GM23338 (cell line): Measurements from ENCODE around the gene ZMYND8. TPM values are rescaled to one million over a fixed set of nuclear protein-coding genes. Genes with fewer than 3 reads are reported as not detected.
"Not testable (repeated sequence)": the region's sequence is repeated elsewhere in the genome, so short reads cannot be mapped to it uniquely, and the experiment has no call there.

Experiments
- ATAC-seq: fragments of 200-7000 bp; cut with Tn5 transposase; 3 replicates; pipeline ENCODE4 v1.9.1; 2020
- DNase-seq: peaks from one replicate; pipeline ENCODE4 v3.0.0-alpha.2; 2015; ENCODE audit warnings: low spot score
- H2AFZ ChIP-seq: fragments of 200-600 bp; sonication (generic); 2 replicates; pipeline ENCODE4 v1.8.0; 2016; ENCODE audit warnings: antibody characterized with exemption, mild to moderate bottlenecking, moderate library complexity
- H3F3A ChIP-seq: fragments of 200-600 bp; sonication (generic); replicated peaks from 2 replicates; pipeline ENCODE4 v1.8.0; 2017; ENCODE audit warnings: antibody characterized with exemption, mixed run types, low read depth
- H3K27ac ChIP-seq: fragments of 200-600 bp; sonication (generic); 2 replicates; pipeline ENCODE4 v1.6.1; 2016; ENCODE audit warnings: low read depth
- H3K27me3 ChIP-seq: fragments of 200-600 bp; sonication (generic); 2 replicates; pipeline ENCODE4 v1.8.0; 2016; ENCODE audit warnings: mild to moderate bottlenecking, mixed run types, moderate library complexity; ENCODE audit not compliant: insufficient read depth
- H3K36me3 ChIP-seq: fragments of 200-600 bp; sonication (generic); 2 replicates; pipeline ENCODE4 v1.8.0; 2016; ENCODE audit warnings: mild to moderate bottlenecking; ENCODE audit not compliant: insufficient read depth
- H3K4me1 ChIP-seq: fragments of 200-600 bp; sonication (generic); 2 replicates; pipeline ENCODE4 v1.8.0; 2016; ENCODE audit warnings: mild to moderate bottlenecking, moderate library complexity; ENCODE audit not compliant: insufficient read depth
- H3K4me2 ChIP-seq: fragments of 200-600 bp; sonication (generic); 2 replicates; pipeline ENCODE4 v1.7.1; 2017; ENCODE audit warnings: mixed run types
- H3K4me3 ChIP-seq: fragments of 200-600 bp; sonication (generic); 2 replicates; pipeline ENCODE4 v1.6.1; 2016; ENCODE audit warnings: mixed run types
- H3K79me2 ChIP-seq: fragments of 200-600 bp; sonication (generic); replicated peaks from 2 replicates; pipeline ENCODE4 v1.8.0; 2017; ENCODE audit warnings: mild to moderate bottlenecking; ENCODE audit not compliant: insufficient read depth
- H3K9me2 ChIP-seq: fragments of 200-600 bp; sonication (generic); 2 replicates; pipeline ENCODE4 v1.8.0; 2017; ENCODE audit not compliant: insufficient read depth
- H4K20me1 ChIP-seq: fragments of 200-600 bp; sonication (generic); replicated peaks from 2 replicates; pipeline ENCODE4 v1.8.0; 2017; ENCODE audit warnings: mild to moderate bottlenecking; ENCODE audit not compliant: insufficient read depth
- H3K27ac Mint-ChIP-seq: 2 replicates; pipeline ENCODE4 v1.8.0; 2020; ENCODE audit warnings: inconsistent platforms, mild to moderate bottlenecking, moderate library complexity, mixed read lengths
- H3K27me3 Mint-ChIP-seq: 3 replicates; pipeline ENCODE4 v1.8.0; 2022; ENCODE audit warnings: low read depth, mild to moderate bottlenecking, moderate library complexity, mixed read lengths, inconsistent platforms; ENCODE audit not compliant: insufficient read depth, poor library complexity
- H3K36me3 Mint-ChIP-seq: 3 replicates; pipeline ENCODE4 v1.8.0; 2021; ENCODE audit warnings: low read depth, mild to moderate bottlenecking, inconsistent platforms, moderate library complexity, mixed read lengths
- H3K4me1 Mint-ChIP-seq: 3 replicates; pipeline ENCODE4 v1.8.0; 2020; ENCODE audit warnings: mild to moderate bottlenecking, inconsistent platforms, mixed read lengths
- H3K4me3 Mint-ChIP-seq: 3 replicates; pipeline ENCODE4 v1.8.0; 2021; ENCODE audit warnings: moderate library complexity, mild to moderate bottlenecking, inconsistent platforms, mixed read lengths
- H3K9me3 Mint-ChIP-seq: 3 replicates; pipeline ENCODE4 v1.8.0; 2020; ENCODE audit warnings: moderate library complexity, mild to moderate bottlenecking, inconsistent platforms, mixed read lengths
- CTCF ChIP-seq, 2 experiments: fragments of 200-600 bp in 1 of 2; sonication (generic) in 1 of 2; conservative IDR thresholded peaks; 2 replicates each; pipeline versions ENCODE4 v1.5.1 to v1.6.1; 2016 to 2017; ENCODE audit warnings: antibody characterized with exemption in 2 of 2, low read depth in 2 of 2, mild to moderate bottlenecking in 2 of 2, moderate library complexity in 1 of 2
- EZH2 ChIP-seq: fragments of 200-600 bp; sonication (generic); IDR thresholded peaks from one replicate; pipeline ENCODE4 v1.8.0; 2017; ENCODE audit warnings: antibody characterized with exemption, mild to moderate bottlenecking, low read depth; ENCODE audit not compliant: unreplicated experiment
- JUNB ChIP-seq: IDR thresholded peaks from one replicate; pipeline ENCODE4 v1.6.1; 2016; ENCODE audit warnings: antibody characterized with exemption; ENCODE audit not compliant: unreplicated experiment
- STAT1 ChIP-seq: IDR thresholded peaks from one replicate; pipeline ENCODE4 v1.6.1; 2016; ENCODE audit warnings: antibody characterized with exemption; ENCODE audit not compliant: unreplicated experiment
- ZNF114 ChIP-seq: fragments of 250-450 bp; sonication (Bioruptor Pico); IDR thresholded peaks from 2 replicates; pipeline ENCODE4 v1.5.0; 2020; ENCODE audit warnings: mild to moderate bottlenecking, moderate library complexity
- polyA plus RNA-seq: library from polyadenylated mRNA; unstranded; fragments of >200 nt; fragmentation: Nextera tagmentation; extraction: Ambion mirVana; gene quantifications from 2 replicates; pipeline ENCODE4 v1.2.1, GENCODE V29; 2016
- total RNA-seq: library from RNA; depleted of rRNA; stranded (reverse); fragments of >200 nt; shearing (Covaris generic); gene quantifications from 2 replicates; pipeline ENCODE4 v1.2.3, GENCODE V29; 2014
- TF ChIP-seq, protein P1 (sequence below): IDR thresholded peaks from one replicate; pipeline ENCODE4 v1.6.1; 2018; ENCODE audit warnings: antibody characterized with exemption; ENCODE audit not compliant: unreplicated experiment
- TF ChIP-seq, protein P2 (sequence below): fragments of 250-450 bp; sonication (Bioruptor Pico); IDR thresholded peaks from 2 replicates; pipeline ENCODE4 v1.5.0; 2020; ENCODE audit warnings: mild to moderate bottlenecking, moderate library complexity
- TF ChIP-seq, protein P3 (sequence below): IDR thresholded peaks from 2 replicates; pipeline ENCODE4 v1.6.1; 2016; ENCODE audit warnings: antibody characterized with exemption

ZMYND8 gene
- total and polyA plus RNA-seq, 2 experiments from 2014 or later, result 70.9 to 128 TPM

DNA sequence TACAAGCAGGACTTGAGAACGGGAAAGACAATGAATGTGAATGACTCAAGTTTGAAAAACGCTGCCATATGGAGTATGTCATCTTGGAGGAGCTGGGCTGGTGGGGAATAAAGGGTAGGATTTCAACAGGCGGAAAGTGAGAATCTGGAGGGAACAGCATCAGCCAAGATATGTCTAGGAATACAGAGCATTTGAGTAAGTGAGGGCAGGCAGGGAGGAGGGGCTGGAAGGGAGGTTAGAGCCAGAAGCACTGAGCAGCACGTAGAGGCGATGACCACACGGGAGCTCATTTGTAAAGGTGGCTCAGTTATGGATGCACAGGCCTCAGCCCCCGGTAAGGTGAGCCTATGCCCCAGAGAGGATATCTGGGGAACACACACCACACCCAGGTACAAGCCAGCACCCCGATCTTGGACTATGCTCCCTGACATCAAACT lies 115.1 kb downstream of the ZMYND8 start:
- peaks cover 73% of the 10 kb centered on the region for H3K79me2 ChIP-seq
- H3K27ac ChIP-seq, result 0 out of 2 replicates have a peak overlapping the region, but pooled peaks have one; percentile 45
- H3K36me3 Mint-ChIP-seq, result peaks cover 85% of the 10 kb centered on the region
- H3K4me1 Mint-ChIP-seq, result peaks cover 9% of the 10 kb centered on the region
- H3K4me1 ChIP-seq, result no peaks in the 10 kb centered on the region
- H2AFZ ChIP-seq, result no peak overlapping the region
- H3K9me2 ChIP-seq, result no peaks in the 10 kb centered on the region
- H3K4me2 ChIP-seq, result no peak overlapping the region
- TF ChIP-seq, protein P1, sequence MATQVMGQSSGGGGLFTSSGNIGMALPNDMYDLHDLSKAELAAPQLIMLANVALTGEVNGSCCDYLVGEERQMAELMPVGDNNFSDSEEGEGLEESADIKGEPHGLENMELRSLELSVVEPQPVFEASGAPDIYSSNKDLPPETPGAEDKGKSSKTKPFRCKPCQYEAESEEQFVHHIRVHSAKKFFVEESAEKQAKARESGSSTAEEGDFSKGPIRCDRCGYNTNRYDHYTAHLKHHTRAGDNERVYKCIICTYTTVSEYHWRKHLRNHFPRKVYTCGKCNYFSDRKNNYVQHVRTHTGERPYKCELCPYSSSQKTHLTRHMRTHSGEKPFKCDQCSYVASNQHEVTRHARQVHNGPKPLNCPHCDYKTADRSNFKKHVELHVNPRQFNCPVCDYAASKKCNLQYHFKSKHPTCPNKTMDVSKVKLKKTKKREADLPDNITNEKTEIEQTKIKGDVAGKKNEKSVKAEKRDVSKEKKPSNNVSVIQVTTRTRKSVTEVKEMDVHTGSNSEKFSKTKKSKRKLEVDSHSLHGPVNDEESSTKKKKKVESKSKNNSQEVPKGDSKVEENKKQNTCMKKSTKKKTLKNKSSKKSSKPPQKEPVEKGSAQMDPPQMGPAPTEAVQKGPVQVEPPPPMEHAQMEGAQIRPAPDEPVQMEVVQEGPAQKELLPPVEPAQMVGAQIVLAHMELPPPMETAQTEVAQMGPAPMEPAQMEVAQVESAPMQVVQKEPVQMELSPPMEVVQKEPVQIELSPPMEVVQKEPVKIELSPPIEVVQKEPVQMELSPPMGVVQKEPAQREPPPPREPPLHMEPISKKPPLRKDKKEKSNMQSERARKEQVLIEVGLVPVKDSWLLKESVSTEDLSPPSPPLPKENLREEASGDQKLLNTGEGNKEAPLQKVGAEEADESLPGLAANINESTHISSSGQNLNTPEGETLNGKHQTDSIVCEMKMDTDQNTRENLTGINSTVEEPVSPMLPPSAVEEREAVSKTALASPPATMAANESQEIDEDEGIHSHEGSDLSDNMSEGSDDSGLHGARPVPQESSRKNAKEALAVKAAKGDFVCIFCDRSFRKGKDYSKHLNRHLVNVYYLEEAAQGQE, result no peak
- TF ChIP-seq ZNF114 (CRISPR knock-in tag), result no peak
- no peak for TF ChIP-seq STAT1
- TF ChIP-seq, protein P2, sequence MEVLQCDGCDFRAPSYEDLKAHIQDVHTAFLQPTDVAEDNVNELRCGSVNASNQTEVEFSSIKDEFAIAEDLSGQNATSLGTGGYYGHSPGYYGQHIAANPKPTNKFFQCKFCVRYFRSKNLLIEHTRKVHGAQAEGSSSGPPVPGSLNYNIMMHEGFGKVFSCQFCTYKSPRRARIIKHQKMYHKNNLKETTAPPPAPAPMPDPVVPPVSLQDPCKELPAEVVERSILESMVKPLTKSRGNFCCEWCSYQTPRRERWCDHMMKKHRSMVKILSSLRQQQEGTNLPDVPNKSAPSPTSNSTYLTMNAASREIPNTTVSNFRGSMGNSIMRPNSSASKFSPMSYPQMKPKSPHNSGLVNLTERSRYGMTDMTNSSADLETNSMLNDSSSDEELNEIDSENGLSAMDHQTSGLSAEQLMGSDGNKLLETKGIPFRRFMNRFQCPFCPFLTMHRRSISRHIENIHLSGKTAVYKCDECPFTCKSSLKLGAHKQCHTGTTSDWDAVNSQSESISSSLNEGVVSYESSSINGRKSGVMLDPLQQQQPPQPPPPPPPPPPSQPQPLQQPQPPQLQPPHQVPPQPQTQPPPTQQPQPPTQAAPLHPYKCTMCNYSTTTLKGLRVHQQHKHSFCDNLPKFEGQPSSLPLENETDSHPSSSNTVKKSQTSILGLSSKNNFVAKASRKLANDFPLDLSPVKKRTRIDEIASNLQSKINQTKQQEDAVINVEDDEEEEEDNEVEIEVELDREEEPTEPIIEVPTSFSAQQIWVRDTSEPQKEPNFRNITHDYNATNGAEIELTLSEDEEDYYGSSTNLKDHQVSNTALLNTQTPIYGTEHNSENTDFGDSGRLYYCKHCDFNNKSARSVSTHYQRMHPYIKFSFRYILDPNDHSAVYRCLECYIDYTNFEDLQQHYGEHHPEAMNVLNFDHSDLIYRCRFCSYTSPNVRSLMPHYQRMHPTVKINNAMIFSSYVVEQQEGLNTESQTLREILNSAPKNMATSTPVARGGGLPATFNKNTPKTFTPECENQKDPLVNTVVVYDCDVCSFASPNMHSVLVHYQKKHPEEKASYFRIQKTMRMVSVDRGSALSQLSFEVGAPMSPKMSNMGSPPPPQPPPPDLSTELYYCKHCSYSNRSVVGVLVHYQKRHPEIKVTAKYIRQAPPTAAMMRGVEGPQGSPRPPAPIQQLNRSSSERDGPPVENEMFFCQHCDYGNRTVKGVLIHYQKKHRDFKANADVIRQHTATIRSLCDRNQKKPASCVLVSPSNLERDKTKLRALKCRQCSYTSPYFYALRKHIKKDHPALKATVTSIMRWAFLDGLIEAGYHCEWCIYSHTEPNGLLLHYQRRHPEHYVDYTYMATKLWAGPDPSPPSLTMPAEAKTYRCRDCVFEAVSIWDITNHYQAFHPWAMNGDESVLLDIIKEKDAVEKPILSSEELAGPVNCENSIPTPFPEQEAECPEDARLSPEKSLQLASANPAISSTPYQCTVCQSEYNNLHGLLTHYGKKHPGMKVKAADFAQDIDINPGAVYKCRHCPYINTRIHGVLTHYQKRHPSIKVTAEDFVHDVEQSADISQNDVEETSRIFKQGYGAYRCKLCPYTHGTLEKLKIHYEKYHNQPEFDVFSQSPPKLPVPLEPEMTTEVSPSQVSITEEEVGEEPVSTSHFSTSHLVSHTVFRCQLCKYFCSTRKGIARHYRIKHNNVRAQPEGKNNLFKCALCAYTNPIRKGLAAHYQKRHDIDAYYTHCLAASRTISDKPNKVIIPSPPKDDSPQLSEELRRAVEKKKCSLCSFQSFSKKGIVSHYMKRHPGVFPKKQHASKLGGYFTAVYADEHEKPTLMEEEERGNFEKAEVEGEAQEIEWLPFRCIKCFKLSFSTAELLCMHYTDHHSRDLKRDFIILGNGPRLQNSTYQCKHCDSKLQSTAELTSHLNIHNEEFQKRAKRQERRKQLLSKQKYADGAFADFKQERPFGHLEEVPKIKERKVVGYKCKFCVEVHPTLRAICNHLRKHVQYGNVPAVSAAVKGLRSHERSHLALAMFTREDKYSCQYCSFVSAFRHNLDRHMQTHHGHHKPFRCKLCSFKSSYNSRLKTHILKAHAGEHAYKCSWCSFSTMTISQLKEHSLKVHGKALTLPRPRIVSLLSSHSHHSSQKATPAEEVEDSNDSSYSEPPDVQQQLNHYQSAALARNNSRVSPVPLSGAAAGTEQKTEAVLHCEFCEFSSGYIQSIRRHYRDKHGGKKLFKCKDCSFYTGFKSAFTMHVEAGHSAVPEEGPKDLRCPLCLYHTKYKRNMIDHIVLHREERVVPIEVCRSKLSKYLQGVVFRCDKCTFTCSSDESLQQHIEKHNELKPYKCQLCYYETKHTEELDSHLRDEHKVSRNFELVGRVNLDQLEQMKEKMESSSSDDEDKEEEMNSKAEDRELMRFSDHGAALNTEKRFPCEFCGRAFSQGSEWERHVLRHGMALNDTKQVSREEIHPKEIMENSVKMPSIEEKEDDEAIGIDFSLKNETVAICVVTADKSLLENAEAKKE (CRISPR knock-in tag), result no peak
- no peak for TF ChIP-seq EZH2
- TF ChIP-seq, protein P3, sequence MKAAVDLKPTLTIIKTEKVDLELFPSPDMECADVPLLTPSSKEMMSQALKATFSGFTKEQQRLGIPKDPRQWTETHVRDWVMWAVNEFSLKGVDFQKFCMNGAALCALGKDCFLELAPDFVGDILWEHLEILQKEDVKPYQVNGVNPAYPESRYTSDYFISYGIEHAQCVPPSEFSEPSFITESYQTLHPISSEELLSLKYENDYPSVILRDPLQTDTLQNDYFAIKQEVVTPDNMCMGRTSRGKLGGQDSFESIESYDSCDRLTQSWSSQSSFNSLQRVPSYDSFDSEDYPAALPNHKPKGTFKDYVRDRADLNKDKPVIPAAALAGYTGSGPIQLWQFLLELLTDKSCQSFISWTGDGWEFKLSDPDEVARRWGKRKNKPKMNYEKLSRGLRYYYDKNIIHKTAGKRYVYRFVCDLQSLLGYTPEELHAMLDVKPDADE, result no peak
- no peak for TF ChIP-seq CTCF (conservative IDR thresholded peaks at IDR 0.05; ENCODE audit: low read depth in 2 of 2)
- TF ChIP-seq JUNB, result no peak
- peak overlapping the region; percentile 42; the same call in 1 of the 2 replicates for H3K27ac Mint-ChIP-seq
- no peaks in the 10 kb centered on the region for H3K9me3 Mint-ChIP-seq
- H3K27me3 Mint-ChIP-seq, result peaks cover 18% of the 10 kb centered on the region
- no peak overlapping the region for H3K4me3 Mint-ChIP-seq
- DNase-seq, result no peak
- peaks cover 20% of the 10 kb centered on the region for H4K20me1 ChIP-seq
- ATAC-seq, result no peak
- no peak overlapping the region for H3K4me3 ChIP-seq
- no peaks in the 10 kb centered on the region for H3K27me3 ChIP-seq
- H3F3A ChIP-seq, result peaks cover 26% of the 10 kb centered on the region; the same call in 1 of the 2 replicates
- H3K36me3 ChIP-seq, result peaks cover 42% of the 10 kb centered on the region

GRCh38 chr20:47240096-47240495 lies 116.4 kb downstream of the ZMYND8 start:
- not testable (repeated sequence) for DNase-seq, H2AFZ ChIP-seq, H3K4me1 Mint-ChIP-seq, H3K4me2 ChIP-seq, H3K4me1 ChIP-seq, H3K4me3 Mint-ChIP-seq, H3K4me3 ChIP-seq, H3K27ac Mint-ChIP-seq, H3K9me3 Mint-ChIP-seq, H3K9me2 ChIP-seq, ATAC-seq, H3K27me3 ChIP-seq
- Histone ChIP-seq H3F3A (peaks cover 13% of the 10 kb centered on the region; the same call in 1 of the 2 replicates), H3K36me3 (peaks cover 40% of the 10 kb centered on the region), H3K27ac (0 out of 2 replicates have a peak overlapping the region, but pooled peaks have one; percentile 78), H3K79me2 (peaks cover 70% of the 10 kb centered on the region), H4K20me1 (peaks cover 19% of the 10 kb centered on the region)
- Mint-ChIP-seq H3K36me3 (peaks cover 85% of the 10 kb centered on the region), H3K27me3 (peaks cover 15% of the 10 kb centered on the region)
